ENCODE data around the gene HTT.

The HTT gene

DNA sequence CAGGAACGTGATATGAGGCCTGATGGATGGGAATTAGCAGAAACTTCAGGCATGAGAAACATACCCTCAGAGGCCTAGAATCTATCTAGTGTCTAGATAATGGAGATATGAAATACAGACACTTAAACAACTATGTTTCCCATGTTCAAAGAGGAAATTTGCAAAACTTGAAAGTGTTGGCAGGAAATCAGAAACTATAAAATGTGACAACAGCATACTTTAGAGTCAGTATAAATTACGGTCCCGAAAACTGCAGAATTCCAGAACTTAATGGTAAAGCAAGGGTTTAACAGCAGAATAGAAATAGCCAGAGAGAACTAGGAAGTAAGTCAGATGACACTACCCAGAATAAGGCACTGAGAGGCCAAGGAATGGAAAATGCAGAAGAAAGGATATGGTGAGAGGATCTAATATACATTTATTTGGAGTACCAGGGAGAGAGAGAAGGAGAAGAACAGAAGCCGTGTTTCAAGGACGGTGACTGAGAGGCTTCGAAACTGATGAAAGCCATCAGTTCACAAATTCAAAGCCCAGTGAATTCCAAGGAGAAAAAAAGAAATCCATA lies 7.6 kb upstream of the HTT start:
- no peaks in the 10 kb centered on the region for H3K9me3 Mint-ChIP-seq
- no peaks in the 10 kb centered on the region for H3K4me1 Mint-ChIP-seq
- ATAC-seq: no peak
- no peak overlapping the region for H3K4me3 Mint-ChIP-seq
- H3K36me3 Mint-ChIP-seq: no peaks in the 10 kb centered on the region
- H3K27ac Mint-ChIP-seq: no peak overlapping the region
- no peak for DNase-seq (ENCODE audit: low spot score in 2 of 2)

DNA sequence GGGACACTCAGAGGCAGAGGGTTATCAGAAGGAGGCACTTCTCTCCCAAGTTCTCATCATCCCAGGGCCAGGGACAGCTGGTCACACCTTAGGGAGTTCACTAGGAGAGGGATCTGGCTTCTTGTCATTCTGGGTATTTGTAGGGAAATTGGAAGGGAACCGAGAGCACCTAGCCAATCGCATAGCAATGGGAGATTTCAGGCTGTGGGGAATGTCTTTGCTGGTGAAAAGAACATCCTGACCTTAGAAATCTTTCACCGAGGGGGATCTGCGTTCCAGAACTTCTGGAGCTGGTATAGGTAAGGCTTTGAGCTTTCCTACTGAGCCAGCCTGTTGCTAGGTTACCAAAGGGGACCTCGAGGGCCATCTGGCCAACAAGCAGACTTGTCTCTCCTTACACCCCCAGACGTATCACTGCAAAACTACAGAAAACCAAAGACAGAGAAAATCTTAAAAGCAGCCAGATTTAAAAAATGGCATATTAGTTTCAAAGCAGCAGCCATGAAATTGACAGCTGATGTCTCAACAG lies 6.9 kb upstream of the HTT start:
- no peak for ATAC-seq
- H3K4me3 Mint-ChIP-seq: no peak overlapping the region
- H3K4me1 Mint-ChIP-seq: no peaks in the 10 kb centered on the region
- H3K27ac Mint-ChIP-seq: no peak overlapping the region
- no peak for DNase-seq (ENCODE audit: low spot score in 2 of 2)
- H3K9me3 Mint-ChIP-seq: no peaks in the 10 kb centered on the region
- H3K36me3 Mint-ChIP-seq: no peaks in the 10 kb centered on the region

GRCh38 chr4:3069661-3070199 lies 4.8 kb upstream of the HTT start:
- no peaks in the 10 kb centered on the region for H3K36me3 Mint-ChIP-seq
- ATAC-seq: no peak
- no peaks in the 10 kb centered on the region for H3K9me3 Mint-ChIP-seq
- no peak overlapping the region for H3K27ac Mint-ChIP-seq
- no peak for DNase-seq (ENCODE audit: low spot score in 2 of 2)
- no peak overlapping the region for H3K4me3 Mint-ChIP-seq
- H3K4me1 Mint-ChIP-seq: no peaks in the 10 kb centered on the region

DNA sequence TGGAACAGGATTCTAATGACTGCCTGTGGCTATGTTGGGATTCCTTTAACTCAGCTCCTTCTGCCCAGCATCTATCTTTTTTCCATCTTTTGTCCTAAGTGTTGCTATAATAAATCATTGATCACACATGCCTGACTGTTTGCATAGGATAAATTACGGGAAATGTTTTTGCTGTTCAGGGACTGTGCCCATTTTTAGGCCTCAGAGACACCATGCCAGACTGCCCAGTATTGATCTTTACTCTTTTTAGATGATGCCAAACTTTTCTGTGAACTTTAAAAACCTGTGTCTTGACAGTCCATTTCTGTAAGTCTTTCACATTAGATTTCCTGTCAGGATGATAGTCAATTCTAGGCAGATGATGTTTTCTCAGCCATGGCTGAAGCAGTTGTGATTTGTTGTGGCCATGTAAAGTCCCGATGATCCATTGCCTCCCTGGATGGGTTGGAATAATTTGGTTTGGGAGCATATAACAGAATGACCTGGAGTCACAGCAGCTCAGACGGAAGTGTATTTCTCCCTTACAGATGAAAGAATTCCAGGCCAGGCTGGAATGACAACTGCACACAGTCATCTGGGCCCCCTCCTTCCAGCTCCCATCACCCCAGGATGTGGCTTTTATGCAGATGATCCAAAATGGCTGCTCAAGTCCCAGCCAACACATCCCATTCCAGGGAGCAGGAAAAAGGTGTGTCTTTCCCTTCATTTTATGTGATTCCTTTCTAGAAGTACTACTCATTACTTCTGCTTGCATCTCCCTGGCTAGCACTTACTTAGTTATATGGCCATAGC lies 3.6 kb upstream of the HTT start:
- Mint-ChIP-seq H3K4me1 (peaks cover 9% of the 10 kb centered on the region), H3K9me3 (no peaks in the 10 kb centered on the region), H3K4me3 (no peak overlapping the region), H3K27ac (no peak overlapping the region), H3K36me3 (peaks cover 10% of the 10 kb centered on the region)
- DNase-seq (ENCODE audit: low spot score in 2 of 2) (no peak), ATAC-seq (no peak)

GRCh38 chr4:3071811-3072210 lies 2.7 kb upstream of the HTT start:
- Mint-ChIP-seq H3K36me3 (peaks cover 11% of the 10 kb centered on the region), H3K9me3 (no peaks in the 10 kb centered on the region), H3K4me1 (peaks cover 11% of the 10 kb centered on the region), H3K4me3 (peak overlapping the region; percentile 91), H3K27ac (no peak overlapping the region)
- DNase-seq (ENCODE audit: low spot score in 2 of 2) (no peak), ATAC-seq (no peak)

DNA sequence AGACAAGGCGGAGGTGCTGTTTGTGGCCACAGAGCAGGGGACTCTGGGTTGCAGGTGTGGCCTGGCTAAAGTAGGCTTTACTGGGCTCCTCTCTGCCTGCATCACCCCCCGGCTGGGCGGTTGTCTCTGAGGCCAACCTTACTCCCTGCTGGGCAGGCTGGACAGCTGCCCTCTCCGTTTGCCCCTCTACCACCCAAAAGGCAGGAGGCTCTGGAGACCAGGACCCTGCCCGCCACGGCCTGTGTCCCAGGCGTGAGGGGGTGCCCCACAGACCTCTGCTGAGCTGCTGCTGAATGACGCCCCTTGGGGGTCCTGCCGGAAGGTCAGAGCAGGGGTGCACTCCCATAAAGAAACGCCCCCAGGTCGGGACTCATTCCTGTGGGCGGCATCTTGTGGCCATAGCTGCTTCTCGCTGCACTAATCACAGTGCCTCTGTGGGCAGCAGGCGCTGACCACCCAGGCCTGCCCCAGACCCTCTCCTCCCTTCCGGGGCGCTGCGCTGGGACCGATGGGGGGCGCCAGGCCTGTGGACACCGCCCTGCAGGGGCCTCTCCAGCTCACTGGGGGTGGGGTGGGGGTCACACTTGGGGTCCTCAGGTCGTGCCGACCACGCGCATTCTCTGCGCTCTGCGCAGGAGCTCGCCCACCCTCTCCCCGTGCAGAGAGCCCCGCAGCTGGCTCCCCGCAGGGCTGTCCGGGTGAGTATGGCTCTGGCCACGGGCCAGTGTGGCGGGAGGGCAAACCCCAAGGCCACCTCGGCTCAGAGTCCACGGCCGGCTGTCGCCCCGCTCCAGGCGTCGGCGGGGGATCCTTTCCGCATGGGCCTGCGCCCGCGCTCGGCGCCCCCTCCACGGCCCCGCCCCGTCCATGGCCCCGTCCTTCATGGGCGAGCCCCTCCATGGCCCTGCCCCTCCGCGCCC lies 1.1 kb upstream of the HTT start:
- Mint-ChIP-seq H3K36me3 (peaks cover 11% of the 10 kb centered on the region), H3K4me1 (peaks cover 18% of the 10 kb centered on the region), H3K27ac (no peak overlapping the region), H3K9me3 (no peaks in the 10 kb centered on the region), H3K4me3 (peak overlapping the region; percentile 91)
- DNase-seq (ENCODE audit: low spot score in 2 of 2): no peak
- ATAC-seq: peak; percentile 66

DNA sequence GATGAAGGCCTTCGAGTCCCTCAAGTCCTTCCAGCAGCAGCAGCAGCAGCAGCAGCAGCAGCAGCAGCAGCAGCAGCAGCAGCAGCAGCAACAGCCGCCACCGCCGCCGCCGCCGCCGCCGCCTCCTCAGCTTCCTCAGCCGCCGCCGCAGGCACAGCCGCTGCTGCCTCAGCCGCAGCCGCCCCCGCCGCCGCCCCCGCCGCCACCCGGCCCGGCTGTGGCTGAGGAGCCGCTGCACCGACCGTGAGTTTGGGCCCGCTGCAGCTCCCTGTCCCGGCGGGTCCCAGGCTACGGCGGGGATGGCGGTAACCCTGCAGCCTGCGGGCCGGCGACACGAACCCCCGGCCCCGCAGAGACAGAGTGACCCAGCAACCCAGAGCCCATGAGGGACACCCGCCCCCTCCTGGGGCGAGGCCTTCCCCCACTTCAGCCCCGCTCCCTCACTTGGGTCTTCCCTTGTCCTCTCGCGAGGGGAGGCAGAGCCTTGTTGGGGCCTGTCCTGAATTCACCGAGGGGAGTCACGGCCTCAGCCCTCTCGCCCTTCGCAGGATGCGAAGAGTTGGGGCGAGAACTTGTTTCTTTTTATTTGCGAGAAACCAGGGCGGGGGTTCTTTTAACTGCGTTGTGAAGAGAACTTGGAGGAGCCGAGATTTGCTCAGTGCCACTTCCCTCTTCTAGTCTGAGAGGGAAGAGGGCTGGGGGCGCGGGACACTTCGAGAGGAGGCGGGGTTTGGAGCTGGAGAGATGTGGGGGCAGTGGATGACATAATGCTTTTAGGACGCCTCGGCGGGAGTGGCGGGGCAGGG lies 568 bp downstream of the HTT start:
- peak overlapping the region; percentile 91 for H3K4me3 Mint-ChIP-seq
- ATAC-seq (peak; percentile 8), DNase-seq (ENCODE audit: low spot score in 2 of 2) (peak; percentile 20 to 76)
- peaks cover 28% of the 10 kb centered on the region for H3K4me1 Mint-ChIP-seq
- no peaks in the 10 kb centered on the region for H3K9me3 Mint-ChIP-seq
- peaks cover 11% of the 10 kb centered on the region for H3K36me3 Mint-ChIP-seq
- peak overlapping the region; percentile 96 for H3K27ac Mint-ChIP-seq

DNA sequence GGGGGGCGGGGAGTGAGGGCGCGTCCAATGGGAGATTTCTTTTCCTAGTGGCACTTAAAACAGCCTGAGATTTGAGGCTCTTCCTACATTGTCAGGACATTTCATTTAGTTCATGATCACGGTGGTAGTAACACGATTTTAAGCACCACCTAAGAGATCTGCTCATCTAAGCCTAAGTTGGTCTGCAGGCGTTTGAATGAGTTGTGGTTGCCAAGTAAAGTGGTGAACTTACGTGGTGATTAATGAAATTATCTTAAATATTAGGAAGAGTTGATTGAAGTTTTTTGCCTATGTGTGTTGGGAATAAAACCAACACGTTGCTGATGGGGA lies 1.1 kb downstream of the HTT start:
- H3K36me3 Mint-ChIP-seq: peaks cover 11% of the 10 kb centered on the region
- ATAC-seq (no peak), DNase-seq (ENCODE audit: low spot score in 2 of 2) (no peak)
- H3K4me3 Mint-ChIP-seq: peak overlapping the region; percentile 91
- H3K27ac Mint-ChIP-seq: peak overlapping the region; percentile 96
- H3K9me3 Mint-ChIP-seq: no peaks in the 10 kb centered on the region
- peaks cover 28% of the 10 kb centered on the region for H3K4me1 Mint-ChIP-seq

DNA sequence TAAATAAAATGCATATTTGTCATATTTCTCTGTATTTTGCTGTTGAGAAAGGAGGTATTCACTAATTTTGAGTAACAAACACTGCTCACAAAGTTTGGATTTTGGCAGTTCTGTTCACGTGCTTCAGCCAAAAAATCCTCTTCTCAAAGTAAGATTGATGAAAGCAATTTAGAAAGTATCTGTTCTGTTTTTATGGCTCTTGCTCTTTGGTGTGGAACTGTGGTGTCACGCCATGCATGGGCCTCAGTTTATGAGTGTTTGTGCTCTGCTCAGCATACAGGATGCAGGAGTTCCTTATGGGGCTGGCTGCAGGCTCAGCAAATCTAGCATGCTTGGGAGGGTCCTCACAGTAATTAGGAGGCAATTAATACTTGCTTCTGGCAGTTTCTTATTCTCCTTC lies 3.3 kb downstream of the HTT start:
- peaks cover 11% of the 10 kb centered on the region for H3K36me3 Mint-ChIP-seq
- DNase-seq (ENCODE audit: low spot score in 2 of 2) (no peak), ATAC-seq (no peak)
- H3K4me3 Mint-ChIP-seq: no peak overlapping the region
- peaks cover 33% of the 10 kb centered on the region for H3K4me1 Mint-ChIP-seq
- H3K27ac Mint-ChIP-seq: no peak overlapping the region
- H3K9me3 Mint-ChIP-seq: no peaks in the 10 kb centered on the region

GRCh38 chr4:3079694-3080123 lies 5.2 kb downstream of the HTT start:
- ATAC-seq: no peak
- Mint-ChIP-seq H3K4me3 (no peak overlapping the region), H3K9me3 (no peaks in the 10 kb centered on the region), H3K27ac (peak overlapping the region; percentile 21), H3K4me1 (peaks cover 43% of the 10 kb centered on the region), H3K36me3 (peaks cover 17% of the 10 kb centered on the region)
- DNase-seq (ENCODE audit: low spot score in 2 of 2): no peak

DNA sequence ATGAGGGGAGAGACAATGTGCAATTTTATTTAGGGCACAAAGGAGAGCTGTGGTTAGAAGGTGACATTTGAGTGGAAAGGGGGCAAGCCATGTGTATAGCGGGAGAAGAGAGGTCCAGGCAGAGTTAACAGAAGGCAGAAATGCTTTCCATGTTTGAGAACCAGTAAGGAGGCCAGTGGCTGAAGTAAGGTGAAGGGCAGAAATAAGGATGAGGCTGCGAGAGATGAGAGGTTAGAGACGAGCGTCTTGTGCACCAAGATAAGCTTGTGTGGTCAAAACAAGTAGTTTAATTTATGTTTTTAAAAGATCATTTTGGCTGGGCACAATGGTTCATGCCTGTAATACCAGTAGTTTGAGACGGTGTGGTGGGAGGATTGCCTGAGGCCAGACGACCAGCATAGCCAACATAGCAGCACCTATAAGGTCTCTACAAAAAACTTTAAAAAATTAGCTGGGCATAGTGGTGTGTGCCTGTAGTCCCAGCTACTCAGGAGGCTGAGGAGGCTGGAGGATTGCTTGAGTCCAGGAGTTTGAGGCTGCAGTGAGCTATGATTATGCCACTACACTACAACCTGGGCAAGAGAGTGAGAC lies 8.5 kb downstream of the HTT start:
- no peak for ATAC-seq
- no peak overlapping the region for H3K4me3 Mint-ChIP-seq
- peak overlapping the region; percentile 4 for H3K27ac Mint-ChIP-seq

GRCh38 chr4:3083732-3084131 lies 9.3 kb downstream of the HTT start:
- no peak for ATAC-seq
- Mint-ChIP-seq H3K4me1 (peaks cover 49% of the 10 kb centered on the region), H3K4me3 (no peak overlapping the region), H3K36me3 (peaks cover 25% of the 10 kb centered on the region), H3K27ac (no peak overlapping the region), H3K9me3 (no peaks in the 10 kb centered on the region)
- DNase-seq (ENCODE audit: low spot score in 2 of 2): no peak

More for the DNA sequence above, 8.5 kb downstream of the HTT start:
- no peak for DNase-seq (ENCODE audit: low spot score in 2 of 2)
- H3K4me1 Mint-ChIP-seq: peaks cover 47% of the 10 kb centered on the region
- H3K36me3 Mint-ChIP-seq: peaks cover 18% of the 10 kb centered on the region
- H3K9me3 Mint-ChIP-seq: no peaks in the 10 kb centered on the region

DNA sequence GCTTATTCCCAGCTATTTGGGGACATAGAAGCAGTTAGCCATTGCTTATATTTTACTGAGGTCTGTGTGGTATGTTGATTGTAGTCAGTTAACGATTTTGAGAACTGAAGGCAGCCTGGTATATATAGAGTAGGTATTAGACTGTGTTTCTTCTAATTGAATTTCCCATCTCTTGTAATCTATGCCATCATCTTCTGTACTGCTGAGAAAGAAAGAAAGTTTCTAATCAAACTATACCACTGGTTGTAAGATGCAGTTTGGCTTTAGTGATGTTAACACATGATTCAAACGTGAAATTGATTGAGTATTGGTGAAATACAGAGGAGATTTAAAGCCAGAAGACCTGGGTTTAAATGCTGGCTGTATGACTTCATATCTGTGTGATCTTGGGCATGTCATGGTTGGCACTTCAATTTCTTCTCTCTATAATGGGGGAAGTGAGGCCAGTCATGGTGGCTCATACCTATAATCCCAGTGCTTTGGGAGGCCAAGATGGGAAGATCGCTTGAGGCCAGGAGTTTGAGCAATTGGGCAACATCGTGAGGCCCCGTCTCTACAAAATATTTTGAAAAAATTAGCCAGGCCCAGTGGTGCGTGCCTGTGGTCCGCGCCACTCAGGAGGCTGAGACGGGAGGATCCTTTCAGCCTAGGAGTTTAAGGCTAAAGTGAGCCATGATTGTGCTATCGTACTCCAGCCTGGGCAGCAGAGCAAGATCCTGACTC lies 11.6 kb downstream of the HTT start:
- peak overlapping the region; percentile 20 for H3K27ac Mint-ChIP-seq
- peaks cover 46% of the 10 kb centered on the region for H3K36me3 Mint-ChIP-seq
- no peak for DNase-seq (ENCODE audit: low spot score in 2 of 2)
- H3K4me3 Mint-ChIP-seq: peak overlapping the region; percentile 6
- peak; percentile 63 for ATAC-seq
- H3K4me1 Mint-ChIP-seq: peaks cover 39% of the 10 kb centered on the region
- H3K9me3 Mint-ChIP-seq: no peaks in the 10 kb centered on the region
